Measurements from ENCODE around the gene EZR.

Gene EZR

GRCh38 chr6:158807515-158808441 is 11.4 kb downstream of the EZR start:
- Histone ChIP-seq H3K4me1 (ENCODE audit: control insufficient read depth, insufficient read depth, low read length) (peaks cover 27% of the 10 kb centered on the region; the same call in 1 of the 2 replicates), H3K27ac (ENCODE audit: extremely low read depth, low read depth, low read length) (no peak overlapping the region), H3K9me3 (ENCODE audit: control insufficient read depth, insufficient read depth, low read depth, low read length) (no peaks in the 10 kb centered on the region), H3K36me3 (ENCODE audit: control insufficient read depth in 2 of 2, insufficient read depth in 1 of 2, low read length in 2 of 2) (peaks cover 0 to 30% of the 10 kb centered on the region in 2 experiments; a peak in 2 of 3 replicates), H3K4me3 (ENCODE audit: low read depth, low read length) (no peak overlapping the region)
- no peak for TF ChIP-seq GLIS2 (tag by site-specific recombination; IDR thresholded peaks at IDR 0.05)
- peak; percentile 35; the same call in 1 of the 2 replicates for TF ChIP-seq ZNF692 (tag by site-specific recombination; IDR thresholded peaks at IDR 0.05)
- POLR2A ChIA-PET: interaction anchor here (1.2 kb wide), 1 partner anchor 8 kb away, joined by 3 read pairs; no protein-coding TSS in a partner anchor
- CTCF ChIA-PET: interaction anchor here (0.6 to 1.8 kb wide), 6 partner anchors 11 to 900 kb away, joined by 3 to 4 read pairs (median 3); no protein-coding TSS in a partner anchor

GRCh38 chr6:158805698-158806377 is 13.3 kb downstream of the EZR start:
- Histone ChIP-seq H3K4me1 (ENCODE audit: control insufficient read depth, insufficient read depth, low read length) (peaks cover 13% of the 10 kb centered on the region; the same call in 1 of the 2 replicates), H3K27ac (ENCODE audit: extremely low read depth, low read depth, low read length) (no peak overlapping the region), H3K9me3 (ENCODE audit: control insufficient read depth, insufficient read depth, low read depth, low read length) (no peaks in the 10 kb centered on the region), H3K4me3 (ENCODE audit: low read depth, low read length) (no peak overlapping the region), H3K36me3 (ENCODE audit: control insufficient read depth in 2 of 2, insufficient read depth in 1 of 2, low read length in 2 of 2) (peaks cover 0 to 22% of the 10 kb centered on the region in 2 experiments; a peak in 2 of 3 replicates)
- ChIA-PET CTCF (interaction anchor here (0.6 to 1.0 kb wide), 5 partner anchors 10 to 390 kb away, joined by 3 to 8 read pairs (median 4); no protein-coding TSS in a partner anchor), POLR2A (no interaction called here)
- TF ChIP-seq ZXDB (tag by site-specific recombination; IDR thresholded peaks at IDR 0.05) (no peak), ZNF214 (tag by site-specific recombination; IDR thresholded peaks at IDR 0.05; ENCODE audit: borderline replicate concordance) (no peak), TCF7L2 (IDR thresholded peaks at IDR 0.05; ENCODE audit: borderline replicate concordance, low read depth, low read length) (no peak), ZNF560 (tag by site-specific recombination; IDR thresholded peaks at IDR 0.05; ENCODE audit: borderline replicate concordance) (no peak), ZNF211 (tag by site-specific recombination; IDR thresholded peaks at IDR 0.05; ENCODE audit: low read depth) (no peak), ZFP37 (tag by site-specific recombination; IDR thresholded peaks at IDR 0.05) (no peak), ZNF221 (tag by site-specific recombination; IDR thresholded peaks at IDR 0.05; ENCODE audit: borderline replicate concordance) (no peak), ZNF777 (tag by site-specific recombination; IDR thresholded peaks at IDR 0.05; ENCODE audit: borderline replicate concordance) (no peak), GLIS2 (tag by site-specific recombination; IDR thresholded peaks at IDR 0.05) (no peak), BCL6B (tag by site-specific recombination; IDR thresholded peaks at IDR 0.05) (no peak)

- ChIA-PET CTCF (interaction anchor here (0.7 to 1.6 kb wide), 4 partner anchors 11 to 168 kb away, joined by 3 to 8 read pairs (median 3); no protein-coding TSS in a partner anchor), POLR2A (no interaction called here)
- peaks cover 0 to 17% of the 10 kb centered on the region in 2 experiments; a peak in 2 of 3 replicates for H3K36me3 ChIP-seq (ENCODE audit: control insufficient read depth in 2 of 2, insufficient read depth in 1 of 2, low read length in 2 of 2)
- H3K4me3 ChIP-seq (ENCODE audit: low read depth, low read length): no peak overlapping the region
- peaks cover 12% of the 10 kb centered on the region for H3K4me1 ChIP-seq (ENCODE audit: control insufficient read depth, insufficient read depth, low read length)
- no peaks in the 10 kb centered on the region for H3K9me3 ChIP-seq (ENCODE audit: control insufficient read depth, insufficient read depth, low read depth, low read length)
- no peak overlapping the region for H3K27ac ChIP-seq (ENCODE audit: extremely low read depth, low read depth, low read length)
- TF ChIP-seq ZFP37 (tag by site-specific recombination; IDR thresholded peaks at IDR 0.05) (no peak), SALL2 (tag by site-specific recombination; IDR thresholded peaks at IDR 0.05; ENCODE audit: borderline replicate concordance) (no peak), ZNF23 (tag by site-specific recombination; IDR thresholded peaks at IDR 0.05; ENCODE audit: borderline replicate concordance) (no peak), ZNF677 (tag by site-specific recombination; IDR thresholded peaks at IDR 0.05) (no peak), ZNF223 (tag by site-specific recombination; IDR thresholded peaks at IDR 0.05) (no peak), ZNF221 (tag by site-specific recombination; IDR thresholded peaks at IDR 0.05; ENCODE audit: borderline replicate concordance) (no peak), ZNF292 (tag by site-specific recombination; IDR thresholded peaks at IDR 0.05; ENCODE audit: borderline replicate concordance, low read depth) (no peak), ZFP41 (tag by site-specific recombination; IDR thresholded peaks at IDR 0.05; ENCODE audit: borderline replicate concordance) (no peak)
- TF ChIP-seq, protein P1, sequence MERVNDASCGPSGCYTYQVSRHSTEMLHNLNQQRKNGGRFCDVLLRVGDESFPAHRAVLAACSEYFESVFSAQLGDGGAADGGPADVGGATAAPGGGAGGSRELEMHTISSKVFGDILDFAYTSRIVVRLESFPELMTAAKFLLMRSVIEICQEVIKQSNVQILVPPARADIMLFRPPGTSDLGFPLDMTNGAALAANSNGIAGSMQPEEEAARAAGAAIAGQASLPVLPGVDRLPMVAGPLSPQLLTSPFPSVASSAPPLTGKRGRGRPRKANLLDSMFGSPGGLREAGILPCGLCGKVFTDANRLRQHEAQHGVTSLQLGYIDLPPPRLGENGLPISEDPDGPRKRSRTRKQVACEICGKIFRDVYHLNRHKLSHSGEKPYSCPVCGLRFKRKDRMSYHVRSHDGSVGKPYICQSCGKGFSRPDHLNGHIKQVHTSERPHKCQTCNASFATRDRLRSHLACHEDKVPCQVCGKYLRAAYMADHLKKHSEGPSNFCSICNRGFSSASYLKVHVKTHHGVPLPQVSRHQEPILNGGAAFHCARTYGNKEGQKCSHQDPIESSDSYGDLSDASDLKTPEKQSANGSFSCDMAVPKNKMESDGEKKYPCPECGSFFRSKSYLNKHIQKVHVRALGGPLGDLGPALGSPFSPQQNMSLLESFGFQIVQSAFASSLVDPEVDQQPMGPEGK (tag by site-specific recombination; IDR thresholded peaks at IDR 0.05): no peak
- TF ChIP-seq, protein P2, sequence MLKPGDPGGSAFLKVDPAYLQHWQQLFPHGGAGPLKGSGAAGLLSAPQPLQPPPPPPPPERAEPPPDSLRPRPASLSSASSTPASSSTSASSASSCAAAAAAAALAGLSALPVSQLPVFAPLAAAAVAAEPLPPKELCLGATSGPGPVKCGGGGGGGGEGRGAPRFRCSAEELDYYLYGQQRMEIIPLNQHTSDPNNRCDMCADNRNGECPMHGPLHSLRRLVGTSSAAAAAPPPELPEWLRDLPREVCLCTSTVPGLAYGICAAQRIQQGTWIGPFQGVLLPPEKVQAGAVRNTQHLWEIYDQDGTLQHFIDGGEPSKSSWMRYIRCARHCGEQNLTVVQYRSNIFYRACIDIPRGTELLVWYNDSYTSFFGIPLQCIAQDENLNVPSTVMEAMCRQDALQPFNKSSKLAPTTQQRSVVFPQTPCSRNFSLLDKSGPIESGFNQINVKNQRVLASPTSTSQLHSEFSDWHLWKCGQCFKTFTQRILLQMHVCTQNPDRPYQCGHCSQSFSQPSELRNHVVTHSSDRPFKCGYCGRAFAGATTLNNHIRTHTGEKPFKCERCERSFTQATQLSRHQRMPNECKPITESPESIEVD (tag by site-specific recombination; IDR thresholded peaks at IDR 0.05): peak; percentile 58
Measured at GRCh38 chr6:158804207-158804606, 15.0 kb downstream of the EZR start.

Measured in HEK293 (cell line).